ENCODE measurements around the gene TOMM22.

Gene TOMM22

GRCh38 chr22:38696606-38697424, 15.1 kb downstream of the TOMM22 start:
- TF ChIP-seq CTCF (IDR thresholded peaks at IDR 0.05; ENCODE audit: low read depth, low read length): no peak
- H3K4me3 ChIP-seq (ENCODE audit: low read depth, low read length): 0 out of 2 replicates have a peak overlapping the region, but pooled peaks have one; percentile 13

- TF ChIP-seq CTCF (IDR thresholded peaks at IDR 0.05; ENCODE audit: low read depth, low read length): no peak
- H3K4me3 ChIP-seq (ENCODE audit: low read depth, low read length): peak overlapping the region; percentile 7; the same call in 1 of the 2 replicates
Observed at GRCh38 chr22:38697425-38698089, 15.8 kb downstream of the TOMM22 start.

- no peak for TF ChIP-seq CTCF (IDR thresholded peaks at IDR 0.05; ENCODE audit: low read depth, low read length)
- peak overlapping the region; percentile 86 for H3K4me3 ChIP-seq (ENCODE audit: low read depth, low read length)
Observed at GRCh38 chr22:38698407-38699094, 16.8 kb downstream of the TOMM22 start.

- peak overlapping the region; percentile 86 for H3K4me3 ChIP-seq (ENCODE audit: low read depth, low read length)
Observed at GRCh38 chr22:38699143-38699542, 17.4 kb downstream of the TOMM22 start.

GRCh38 chr22:38699784-38700183, 18.0 kb downstream of the TOMM22 start:
- H3K4me3 ChIP-seq (ENCODE audit: low read depth, low read length): peak overlapping the region; percentile 86
- no peak for TF ChIP-seq CTCF (IDR thresholded peaks at IDR 0.05; ENCODE audit: low read depth, low read length)

More at GRCh38 chr22:38699143-38699542, 17.4 kb downstream of the TOMM22 start:
- no peak for TF ChIP-seq CTCF (IDR thresholded peaks at IDR 0.05; ENCODE audit: low read depth, low read length)

- no peak for TF ChIP-seq CTCF (IDR thresholded peaks at IDR 0.05; ENCODE audit: low read depth, low read length)
- H3K4me3 ChIP-seq (ENCODE audit: low read depth, low read length): peak overlapping the region; percentile 86
Observed at GRCh38 chr22:38700270-38700788, 18.6 kb downstream of the TOMM22 start.
